Measurements from ENCODE around the gene NKX2-3.
A peak's percentile ranks its signal among the peaks of the same experiment; 100 is the strongest.

The NKX2-3 gene

DNA sequence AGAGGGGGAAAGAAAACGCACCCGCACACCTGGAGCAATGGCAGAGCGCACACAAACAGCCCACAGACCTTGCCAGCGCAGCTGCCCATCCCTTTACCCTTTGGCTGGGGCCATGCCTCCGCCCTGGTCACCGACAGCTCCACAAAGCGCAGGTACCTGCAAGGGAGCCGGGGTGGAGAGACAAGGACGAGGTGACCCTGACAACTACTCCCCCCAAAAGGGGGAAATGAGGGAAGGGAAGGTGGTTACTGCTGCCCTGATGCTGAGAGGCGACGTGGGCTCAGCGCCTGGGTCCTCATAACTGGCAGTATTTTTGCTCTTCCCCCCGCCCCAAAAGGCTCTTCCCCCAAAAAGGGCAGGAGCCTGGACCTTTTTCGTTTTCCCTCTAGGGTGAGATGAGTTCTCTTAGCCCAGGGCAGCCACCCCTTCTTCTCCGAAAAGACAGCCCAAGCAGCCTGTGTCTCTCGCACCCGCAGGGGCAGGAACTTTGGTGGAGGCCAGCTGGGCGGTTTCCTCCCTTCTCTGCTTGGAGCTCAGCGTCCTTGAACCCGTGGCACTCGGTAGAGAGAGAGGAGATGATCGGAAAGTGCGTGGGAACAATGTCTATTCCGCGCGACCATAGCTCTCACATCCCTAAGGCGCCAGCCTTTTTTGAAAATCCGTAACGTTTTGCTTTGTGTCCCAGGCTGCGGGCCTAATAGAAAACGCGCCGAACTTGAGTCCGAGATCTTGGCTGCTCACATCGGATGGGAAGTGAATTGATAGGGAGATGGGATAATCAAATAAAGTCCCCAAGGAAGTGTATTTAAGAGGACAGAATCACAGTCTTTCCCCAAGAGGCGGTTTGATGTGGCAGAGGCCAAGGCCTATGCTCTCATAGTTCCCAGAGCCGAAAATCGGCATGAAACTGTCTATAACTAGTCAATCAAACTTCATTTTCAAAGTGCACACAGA, 1.0 kb downstream of the NKX2-3 start:
- no peak for TF ChIP-seq NFIC (IDR thresholded peaks at IDR 0.05)
- no peak for TF ChIP-seq RAD21 (IDR thresholded peaks at IDR 0.05; ENCODE audit: low read depth)
- TF ChIP-seq FOXM1 (IDR thresholded peaks at IDR 0.05; ENCODE audit: borderline replicate concordance, low read depth), result no peak
- TF ChIP-seq, protein P1, sequence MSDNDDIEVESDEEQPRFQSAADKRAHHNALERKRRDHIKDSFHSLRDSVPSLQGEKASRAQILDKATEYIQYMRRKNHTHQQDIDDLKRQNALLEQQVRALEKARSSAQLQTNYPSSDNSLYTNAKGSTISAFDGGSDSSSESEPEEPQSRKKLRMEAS (IDR thresholded peaks at IDR 0.05), result no peak
- TF ChIP-seq TAF1 (IDR thresholded peaks at IDR 0.05; ENCODE audit: low read depth), result no peak
- TF ChIP-seq TCF12 (IDR thresholded peaks at IDR 0.05; ENCODE audit: low read depth), result no peak
- no peak for TF ChIP-seq EGR1 (IDR thresholded peaks at IDR 0.05)
- no peak for TF ChIP-seq YY1 (IDR thresholded peaks at IDR 0.05; ENCODE audit: low read depth)
- no peak for TF ChIP-seq CREB1 (IDR thresholded peaks at IDR 0.05; ENCODE audit: low read depth)
- no peak for TF ChIP-seq EP300 (IDR thresholded peaks at IDR 0.05; ENCODE audit: borderline replicate concordance)
- no peak for TF ChIP-seq ZBTB7A (IDR thresholded peaks at IDR 0.05; ENCODE audit: low read depth)
- TF ChIP-seq, protein P2, sequence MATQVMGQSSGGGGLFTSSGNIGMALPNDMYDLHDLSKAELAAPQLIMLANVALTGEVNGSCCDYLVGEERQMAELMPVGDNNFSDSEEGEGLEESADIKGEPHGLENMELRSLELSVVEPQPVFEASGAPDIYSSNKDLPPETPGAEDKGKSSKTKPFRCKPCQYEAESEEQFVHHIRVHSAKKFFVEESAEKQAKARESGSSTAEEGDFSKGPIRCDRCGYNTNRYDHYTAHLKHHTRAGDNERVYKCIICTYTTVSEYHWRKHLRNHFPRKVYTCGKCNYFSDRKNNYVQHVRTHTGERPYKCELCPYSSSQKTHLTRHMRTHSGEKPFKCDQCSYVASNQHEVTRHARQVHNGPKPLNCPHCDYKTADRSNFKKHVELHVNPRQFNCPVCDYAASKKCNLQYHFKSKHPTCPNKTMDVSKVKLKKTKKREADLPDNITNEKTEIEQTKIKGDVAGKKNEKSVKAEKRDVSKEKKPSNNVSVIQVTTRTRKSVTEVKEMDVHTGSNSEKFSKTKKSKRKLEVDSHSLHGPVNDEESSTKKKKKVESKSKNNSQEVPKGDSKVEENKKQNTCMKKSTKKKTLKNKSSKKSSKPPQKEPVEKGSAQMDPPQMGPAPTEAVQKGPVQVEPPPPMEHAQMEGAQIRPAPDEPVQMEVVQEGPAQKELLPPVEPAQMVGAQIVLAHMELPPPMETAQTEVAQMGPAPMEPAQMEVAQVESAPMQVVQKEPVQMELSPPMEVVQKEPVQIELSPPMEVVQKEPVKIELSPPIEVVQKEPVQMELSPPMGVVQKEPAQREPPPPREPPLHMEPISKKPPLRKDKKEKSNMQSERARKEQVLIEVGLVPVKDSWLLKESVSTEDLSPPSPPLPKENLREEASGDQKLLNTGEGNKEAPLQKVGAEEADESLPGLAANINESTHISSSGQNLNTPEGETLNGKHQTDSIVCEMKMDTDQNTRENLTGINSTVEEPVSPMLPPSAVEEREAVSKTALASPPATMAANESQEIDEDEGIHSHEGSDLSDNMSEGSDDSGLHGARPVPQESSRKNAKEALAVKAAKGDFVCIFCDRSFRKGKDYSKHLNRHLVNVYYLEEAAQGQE (IDR thresholded peaks at IDR 0.05; ENCODE audit: low read depth), result no peak
- TF ChIP-seq, protein P3, sequence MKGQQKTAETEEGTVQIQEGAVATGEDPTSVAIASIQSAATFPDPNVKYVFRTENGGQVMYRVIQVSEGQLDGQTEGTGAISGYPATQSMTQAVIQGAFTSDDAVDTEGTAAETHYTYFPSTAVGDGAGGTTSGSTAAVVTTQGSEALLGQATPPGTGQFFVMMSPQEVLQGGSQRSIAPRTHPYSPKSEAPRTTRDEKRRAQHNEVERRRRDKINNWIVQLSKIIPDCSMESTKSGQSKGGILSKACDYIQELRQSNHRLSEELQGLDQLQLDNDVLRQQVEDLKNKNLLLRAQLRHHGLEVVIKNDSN (IDR thresholded peaks at IDR 0.05), result no peak
- TF ChIP-seq CEBPB (IDR thresholded peaks at IDR 0.05), result no peak
- TF ChIP-seq TEAD4 (IDR thresholded peaks at IDR 0.05), result no peak

DNA sequence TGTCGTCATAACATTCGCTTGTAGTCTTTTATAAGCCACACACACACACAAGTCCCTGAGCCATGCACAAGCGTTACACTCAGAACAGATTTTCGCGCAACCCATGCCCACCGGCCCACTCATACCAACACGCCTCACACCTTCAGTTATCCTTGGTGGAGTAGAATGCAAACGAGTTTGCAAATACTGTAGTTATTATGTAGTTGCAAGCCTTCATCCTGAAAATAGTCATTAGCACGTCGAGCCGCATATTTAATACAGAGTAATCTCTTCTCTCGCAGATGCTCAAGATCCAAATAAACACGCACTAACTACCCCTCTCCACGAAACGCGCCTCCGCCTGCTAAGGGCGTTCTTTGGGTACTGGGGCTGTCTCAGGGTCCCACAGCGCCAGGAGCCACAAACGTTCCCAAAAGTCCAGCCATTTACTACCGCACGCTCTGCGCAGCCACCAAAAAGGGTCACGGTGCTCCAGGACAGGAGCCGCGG, 1.8 kb downstream of the NKX2-3 start:
- TF ChIP-seq TEAD4 (IDR thresholded peaks at IDR 0.05) (no peak), TAF1 (IDR thresholded peaks at IDR 0.05; ENCODE audit: low read depth) (no peak), TCF12 (IDR thresholded peaks at IDR 0.05; ENCODE audit: low read depth) (no peak), RAD21 (IDR thresholded peaks at IDR 0.05; ENCODE audit: low read depth) (no peak), FOXM1 (IDR thresholded peaks at IDR 0.05; ENCODE audit: borderline replicate concordance, low read depth) (no peak)
- TF ChIP-seq, protein P3 (IDR thresholded peaks at IDR 0.05), result no peak
- TF ChIP-seq, protein P1 (IDR thresholded peaks at IDR 0.05), result no peak

DNA sequence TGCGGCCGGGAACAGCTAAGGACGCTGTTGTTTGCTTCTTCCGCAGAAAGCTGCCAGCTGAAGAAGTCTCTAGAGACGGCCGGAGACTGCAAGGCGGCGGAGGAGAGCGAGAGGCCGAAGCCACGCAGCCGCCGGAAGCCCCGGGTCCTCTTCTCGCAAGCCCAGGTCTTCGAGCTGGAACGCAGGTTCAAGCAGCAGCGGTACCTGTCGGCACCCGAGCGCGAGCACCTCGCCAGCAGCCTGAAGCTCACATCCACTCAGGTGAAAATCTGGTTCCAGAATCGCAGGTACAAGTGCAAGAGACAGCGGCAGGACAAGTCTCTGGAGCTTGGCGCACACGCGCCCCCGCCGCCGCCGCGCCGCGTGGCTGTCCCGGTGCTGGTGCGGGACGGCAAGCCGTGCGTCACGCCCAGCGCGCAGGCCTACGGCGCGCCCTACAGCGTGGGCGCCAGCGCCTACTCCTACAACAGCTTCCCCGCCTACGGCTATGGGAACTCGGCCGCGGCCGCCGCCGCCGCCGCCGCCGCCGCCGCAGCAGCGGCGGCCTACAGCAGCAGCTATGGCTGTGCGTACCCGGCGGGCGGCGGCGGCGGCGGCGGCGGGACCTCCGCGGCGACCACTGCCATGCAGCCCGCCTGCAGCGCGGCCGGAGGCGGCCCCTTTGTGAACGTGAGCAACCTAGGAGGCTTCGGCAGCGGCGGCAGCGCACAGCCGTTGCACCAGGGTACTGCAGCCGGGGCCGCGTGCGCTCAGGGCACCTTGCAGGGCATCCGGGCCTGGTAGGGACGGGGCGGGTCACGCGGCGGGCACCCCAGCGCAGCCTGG, 2.4 kb downstream of the NKX2-3 start:
- TF ChIP-seq FOXM1 (IDR thresholded peaks at IDR 0.05; ENCODE audit: borderline replicate concordance, low read depth) (no peak), EGR1 (IDR thresholded peaks at IDR 0.05) (peak; percentile 77), YY1 (IDR thresholded peaks at IDR 0.05; ENCODE audit: low read depth) (no peak), TAF1 (IDR thresholded peaks at IDR 0.05; ENCODE audit: low read depth) (no peak), CEBPB (IDR thresholded peaks at IDR 0.05) (no peak), NFIC (IDR thresholded peaks at IDR 0.05) (no peak), ZBTB7A (IDR thresholded peaks at IDR 0.05; ENCODE audit: low read depth) (no peak), EP300 (IDR thresholded peaks at IDR 0.05; ENCODE audit: borderline replicate concordance) (peak; percentile 24; the same call in 1 of the 2 replicates)
- TF ChIP-seq, protein P3 (IDR thresholded peaks at IDR 0.05), result no peak
- TF ChIP-seq, protein P1 (IDR thresholded peaks at IDR 0.05), result peak; percentile 78
- TF ChIP-seq, protein P2 (IDR thresholded peaks at IDR 0.05; ENCODE audit: low read depth), result no peak

DNA sequence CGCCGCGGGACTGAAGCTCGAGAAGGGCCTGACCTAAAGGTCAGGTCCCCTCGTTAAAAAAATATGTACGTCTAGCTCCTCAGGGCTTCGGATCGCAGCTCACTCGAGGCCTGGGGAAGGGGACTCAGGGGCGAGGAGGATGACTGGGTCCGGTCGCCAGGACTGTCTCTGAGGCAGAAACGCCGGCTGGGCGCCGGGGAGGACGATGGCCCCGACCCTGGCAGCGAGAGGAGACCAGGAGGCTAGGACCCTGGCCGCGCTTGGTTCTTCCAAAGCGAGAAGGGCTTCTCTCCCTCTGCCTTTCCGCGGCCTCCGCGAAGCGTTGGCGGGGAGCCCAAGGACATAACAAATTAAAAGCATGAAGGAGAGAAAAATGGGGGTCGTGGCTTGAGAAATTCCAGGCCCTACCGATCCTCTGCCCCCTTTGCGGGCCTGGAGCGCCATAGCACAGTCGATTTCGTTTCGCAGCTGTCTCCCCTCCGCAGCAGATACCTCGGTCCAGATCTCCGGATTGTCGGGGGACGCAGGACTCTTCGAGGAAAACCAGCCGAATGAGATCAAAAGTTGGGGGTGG, 3.1 kb downstream of the NKX2-3 start:
- TF ChIP-seq YY1 (IDR thresholded peaks at IDR 0.05; ENCODE audit: low read depth) (no peak), ZBTB7A (IDR thresholded peaks at IDR 0.05; ENCODE audit: low read depth) (no peak), EP300 (IDR thresholded peaks at IDR 0.05; ENCODE audit: borderline replicate concordance) (no peak), NFIC (IDR thresholded peaks at IDR 0.05) (no peak), TEAD4 (IDR thresholded peaks at IDR 0.05) (no peak), TAF1 (IDR thresholded peaks at IDR 0.05; ENCODE audit: low read depth) (no peak), EGR1 (IDR thresholded peaks at IDR 0.05) (no peak)
- TF ChIP-seq, protein P2 (IDR thresholded peaks at IDR 0.05; ENCODE audit: low read depth), result no peak
- TF ChIP-seq, protein P3 (IDR thresholded peaks at IDR 0.05), result no peak
- TF ChIP-seq, protein P1 (IDR thresholded peaks at IDR 0.05), result no peak

Data from Ishikawa (cell line).